Stimulated activated CD8-positive, alpha-beta memory T cell treated with anti-CD3 and anti-CD28 coated beads, Interleukin-15, amount 100 ng/mL, for 24 hours (primary cell): ENCODE results near the gene MRPL2.
"Not testable (repeated sequence)": the region's sequence is repeated elsewhere in the genome, so short reads cannot be mapped to it uniquely, and the experiment has no call there.

Experiments
- DNase-seq: peaks from one replicate; pipeline ENCODE4 v3.0.0-alpha.2; 2020; ENCODE audit warnings: low read depth

The MRPL2 gene

DNA sequence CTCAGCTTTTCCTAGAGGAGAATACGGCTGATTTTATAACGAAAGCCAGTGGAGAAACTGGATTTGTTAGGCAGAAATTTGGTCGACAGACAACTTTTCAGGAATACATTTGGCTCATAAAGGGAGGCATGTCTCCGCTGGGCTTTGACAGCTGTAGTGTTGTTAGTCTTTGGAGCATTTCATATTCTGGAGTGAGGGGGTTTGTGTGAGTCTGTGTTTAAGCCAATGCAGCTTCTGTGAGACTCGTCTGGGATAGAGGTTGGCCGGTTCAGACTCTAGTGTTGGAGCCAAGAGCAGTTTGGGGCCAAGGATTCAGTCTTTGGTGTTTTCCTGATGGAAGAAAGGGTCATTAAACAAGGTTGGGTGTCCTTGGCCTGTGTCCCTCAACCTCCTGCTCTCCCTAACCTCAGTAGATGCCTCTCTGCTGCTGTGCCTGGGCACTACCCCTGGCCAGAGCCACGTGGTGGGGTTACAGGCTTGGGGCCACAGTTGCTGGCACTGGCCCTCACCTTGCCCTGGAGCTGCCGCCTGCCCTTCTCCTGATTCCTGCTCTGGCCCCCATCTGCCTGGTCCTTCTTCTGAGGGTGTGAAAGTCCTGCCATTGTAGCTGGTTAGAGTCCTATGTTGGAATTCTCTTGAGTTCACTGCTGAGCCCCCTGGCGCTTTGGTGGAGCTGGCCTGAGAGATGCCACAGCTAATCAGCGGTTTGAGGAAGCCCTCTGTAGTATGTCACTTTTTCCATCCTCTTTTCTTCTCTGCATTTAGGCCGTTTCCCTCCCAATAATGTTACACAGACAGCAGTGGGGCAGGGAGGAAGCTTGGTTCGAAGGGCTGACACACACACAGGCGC, 23.8 kb upstream of the MRPL2 start:
- DNase-seq: no peak

DNA sequence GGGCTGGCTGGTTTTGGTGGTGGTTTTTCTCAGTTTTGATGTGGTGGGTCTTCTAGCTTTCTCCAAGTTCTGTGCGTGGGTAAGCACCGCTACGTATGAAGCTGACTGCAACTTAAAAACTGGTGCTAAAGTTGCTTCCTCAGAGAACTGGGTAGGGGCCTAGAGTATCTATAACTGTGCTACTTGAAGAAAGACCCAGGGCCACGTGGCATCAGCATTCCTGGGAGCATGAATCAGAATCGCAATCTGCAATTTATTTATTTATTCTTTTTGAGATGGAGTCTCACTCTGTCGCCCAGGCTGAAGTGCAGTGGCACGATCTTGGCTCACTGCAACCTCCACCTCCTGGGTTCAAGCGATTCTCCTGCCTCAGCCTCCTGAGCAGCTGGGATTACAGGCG, 22.7 kb upstream of the MRPL2 start:
- not testable (repeated sequence) for DNase-seq

DNA sequence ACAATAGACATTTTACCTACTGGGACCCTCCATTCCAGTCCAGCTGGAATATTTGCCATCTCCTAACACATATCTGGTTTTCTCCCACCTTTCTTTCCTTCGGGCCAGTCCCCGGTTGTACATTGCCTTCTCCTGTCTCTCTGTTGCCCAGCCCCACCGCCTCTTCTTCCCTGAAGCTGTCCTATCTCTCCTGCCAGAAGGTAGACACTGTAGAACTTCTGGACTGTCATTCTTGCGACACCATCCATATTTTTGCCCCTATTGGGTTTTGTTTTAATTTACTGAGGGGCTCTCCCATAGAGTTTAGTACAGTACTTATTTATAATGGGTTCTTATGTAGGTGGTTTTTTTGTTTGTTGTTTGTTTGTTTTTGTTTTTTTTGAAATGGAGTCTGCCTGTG, 21.8 kb upstream of the MRPL2 start:
- DNase-seq: no peak

DNA sequence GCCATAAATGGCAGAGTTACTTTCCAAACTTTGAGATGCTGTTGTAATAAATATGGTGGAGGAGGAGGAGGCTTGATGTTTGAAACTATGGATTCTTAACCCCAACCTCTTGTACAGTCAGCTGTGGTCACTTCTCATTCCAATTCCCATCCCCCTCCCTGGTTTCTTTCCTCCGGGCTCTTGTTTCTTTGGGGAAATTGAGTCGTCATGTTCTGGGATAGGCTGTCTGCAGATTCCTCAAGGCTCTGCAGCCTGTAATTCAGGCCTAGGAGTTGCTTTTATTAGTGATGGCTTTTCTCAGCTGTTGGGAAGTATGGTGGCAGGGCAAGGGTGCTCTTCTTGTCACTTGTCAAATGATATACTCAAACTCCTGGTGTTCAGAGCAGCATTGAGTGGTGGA, 19.5 kb upstream of the MRPL2 start:
- DNase-seq: no peak

DNA sequence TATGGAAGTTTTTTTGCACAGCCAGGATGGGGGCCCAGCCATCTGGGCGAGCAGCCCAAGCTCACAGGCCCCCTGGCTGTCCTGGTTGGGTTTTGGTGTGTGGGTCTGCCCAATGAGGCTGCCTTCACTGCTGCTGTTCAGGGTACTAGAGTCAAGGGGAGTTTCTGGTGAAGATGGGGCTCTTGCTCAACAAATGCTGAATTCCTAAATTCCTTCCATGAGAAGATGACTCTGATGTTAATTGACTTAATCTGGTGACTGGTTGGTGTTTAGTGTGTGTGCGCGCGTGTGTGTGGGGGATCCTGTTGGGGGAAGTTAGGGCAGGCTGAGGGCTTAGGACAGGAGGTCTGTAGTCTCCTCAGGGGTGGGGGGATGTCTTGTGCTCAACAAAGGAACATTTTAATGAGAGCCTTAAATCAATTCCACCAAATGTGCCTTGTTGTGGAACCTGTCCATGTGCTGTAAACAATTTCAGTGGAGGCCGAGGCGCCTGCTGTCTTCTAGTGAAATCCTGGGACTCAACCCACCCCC, 18.8 kb upstream of the MRPL2 start:
- no peak for DNase-seq

DNA sequence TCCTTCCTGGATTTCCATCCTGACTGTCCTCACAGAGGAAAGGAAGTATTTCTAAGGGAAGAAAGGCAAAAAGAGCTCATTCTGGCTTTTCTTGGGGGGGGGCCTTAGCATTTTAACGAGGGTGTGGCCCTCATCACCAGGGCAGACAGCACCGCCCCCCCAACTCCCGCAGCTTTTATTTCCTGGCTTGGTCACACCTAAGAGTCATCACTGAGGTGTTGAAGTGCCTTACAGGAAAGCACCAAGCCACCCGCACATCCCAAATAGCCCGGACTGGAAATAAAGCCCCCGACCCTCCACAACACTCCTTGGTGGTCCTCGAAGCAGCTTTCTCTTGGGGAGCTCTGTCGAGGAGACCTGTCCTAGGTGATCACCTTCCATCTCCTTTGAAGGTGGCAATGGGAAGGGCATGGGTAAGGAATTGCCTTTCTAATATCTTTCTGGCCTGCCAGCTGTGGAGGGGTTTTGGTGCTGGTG, 18.1 kb upstream of the MRPL2 start:
- DNase-seq: no peak

DNA sequence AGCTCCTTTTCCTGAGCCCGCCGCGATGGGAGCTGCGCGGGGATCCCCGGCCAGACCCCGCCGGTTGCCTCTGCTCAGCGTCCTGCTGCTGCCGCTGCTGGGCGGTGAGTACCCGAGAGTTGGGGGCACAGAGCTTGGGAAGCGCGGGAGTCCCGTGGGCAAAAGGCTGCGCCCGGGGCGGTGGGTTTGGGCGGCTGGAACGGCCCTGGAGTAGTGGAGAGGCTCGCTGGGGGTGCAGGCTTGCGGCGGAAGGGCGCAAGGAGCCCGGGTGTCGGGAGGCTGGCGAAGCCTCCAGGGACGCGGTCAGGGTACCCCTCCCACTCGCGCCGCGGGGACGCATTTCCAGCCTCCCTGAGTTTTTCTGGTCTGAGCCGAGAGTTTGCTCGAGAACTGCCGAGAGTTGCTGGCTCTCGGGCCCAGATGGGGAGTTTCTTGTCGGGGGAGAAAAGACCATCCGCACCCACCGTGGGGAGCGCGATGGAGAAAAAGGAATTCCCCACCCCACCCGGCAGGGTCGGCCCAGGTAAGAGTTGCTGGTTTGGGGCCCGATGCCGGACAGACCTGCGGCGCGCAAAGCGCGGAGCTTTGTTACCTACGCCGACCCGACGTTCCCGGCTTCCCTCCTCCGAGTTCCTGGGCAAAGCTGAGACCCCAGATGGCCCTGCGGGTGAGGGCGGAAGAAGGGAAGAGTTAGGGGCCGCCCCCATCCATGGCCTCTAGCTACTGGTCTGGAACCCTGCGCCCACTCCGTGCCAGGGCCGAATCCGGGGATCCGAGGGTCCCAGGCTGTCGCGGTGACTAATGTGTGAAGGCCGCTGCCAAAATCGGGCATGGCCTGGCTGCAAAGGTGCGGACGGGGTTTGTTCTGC, 17.5 kb upstream of the MRPL2 start:
- no peak for DNase-seq

DNA sequence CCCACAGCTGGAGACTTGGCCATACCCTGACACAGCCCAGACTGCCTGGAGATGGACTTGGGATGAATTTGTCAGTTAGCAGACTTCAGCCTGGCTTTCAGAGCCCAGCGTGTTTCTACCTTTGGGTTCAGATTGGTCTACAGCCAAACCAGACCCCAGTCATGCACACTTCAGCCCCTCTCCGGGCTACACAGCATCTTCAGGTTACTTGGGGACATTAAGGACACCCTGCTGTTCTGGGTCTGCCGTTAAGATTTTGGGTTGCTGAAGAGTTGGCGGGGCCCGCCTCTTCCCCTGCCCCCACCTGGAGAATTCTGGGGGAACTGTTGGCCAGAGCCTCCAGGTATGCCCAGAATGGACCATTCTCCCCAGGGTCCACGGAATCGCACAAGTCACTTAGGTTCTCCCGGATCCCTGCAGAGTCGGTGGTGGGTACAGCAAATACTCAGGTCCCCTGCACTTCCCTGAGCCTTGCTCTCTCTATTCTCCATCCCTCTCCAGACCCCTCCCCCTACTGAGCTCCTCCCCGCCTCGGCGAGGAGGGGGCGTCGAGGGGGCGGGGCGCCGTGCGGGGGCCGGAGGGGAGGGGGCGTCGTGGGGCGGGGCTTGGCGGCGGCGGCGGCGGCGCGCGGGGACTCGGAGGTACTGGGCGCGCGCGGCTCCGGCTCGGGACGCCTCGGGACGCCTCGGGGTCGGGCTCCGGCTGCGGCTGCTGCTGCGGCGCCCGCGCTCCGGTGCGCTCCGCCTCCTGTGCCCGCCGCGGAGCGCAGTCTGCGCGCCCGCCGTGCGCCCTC, 16.6 kb upstream of the MRPL2 start, which contains the start of gene PTK7:
Gene PTK7 (plus strand): TSS at position 645 of the 794 bp plus-strand sequence. CDS start 175 bp downstream, outside the sequence.
- DNase-seq: no peak

DNA sequence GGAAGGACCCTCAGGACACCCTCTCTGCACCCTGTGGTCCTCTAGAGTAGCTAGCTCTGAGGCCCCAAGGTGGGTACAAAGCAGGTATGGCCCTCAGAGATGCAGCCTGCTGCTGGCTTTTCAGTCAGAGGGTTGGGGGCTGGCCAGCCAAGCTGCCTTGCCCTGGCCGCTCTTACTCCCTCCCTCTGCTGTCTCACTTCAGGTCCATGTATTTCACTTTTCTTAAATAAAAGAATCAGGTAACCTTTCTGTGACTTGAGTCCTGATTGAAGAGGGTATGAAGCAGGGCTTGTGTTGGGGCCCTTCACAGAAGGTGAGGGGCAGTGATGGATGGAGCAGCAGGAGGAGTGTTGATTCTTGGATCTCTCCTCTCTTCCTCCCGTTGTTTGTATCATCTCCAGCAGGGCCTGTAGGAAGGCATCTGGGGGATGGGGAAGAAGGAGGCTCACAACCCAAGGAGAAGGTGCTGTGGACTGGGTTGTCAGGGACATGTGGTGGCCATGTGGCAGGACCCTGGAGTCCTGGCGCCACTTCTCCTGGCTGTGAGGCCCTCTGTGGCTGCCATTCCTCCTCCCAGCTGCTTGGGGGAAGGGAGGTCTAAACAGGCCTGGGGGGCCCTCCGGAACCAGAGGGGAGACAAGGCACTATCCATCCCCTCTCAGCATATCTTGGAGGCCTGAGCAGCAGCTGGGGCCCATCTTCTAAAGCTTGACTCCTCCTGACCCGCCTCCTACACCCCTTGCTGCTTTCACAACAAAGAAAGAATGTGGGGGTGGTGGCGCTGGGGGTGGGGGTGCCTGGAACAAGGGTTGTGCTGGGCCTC, 15.8 kb upstream of the MRPL2 start:
- DNase-seq: no peak

DNA sequence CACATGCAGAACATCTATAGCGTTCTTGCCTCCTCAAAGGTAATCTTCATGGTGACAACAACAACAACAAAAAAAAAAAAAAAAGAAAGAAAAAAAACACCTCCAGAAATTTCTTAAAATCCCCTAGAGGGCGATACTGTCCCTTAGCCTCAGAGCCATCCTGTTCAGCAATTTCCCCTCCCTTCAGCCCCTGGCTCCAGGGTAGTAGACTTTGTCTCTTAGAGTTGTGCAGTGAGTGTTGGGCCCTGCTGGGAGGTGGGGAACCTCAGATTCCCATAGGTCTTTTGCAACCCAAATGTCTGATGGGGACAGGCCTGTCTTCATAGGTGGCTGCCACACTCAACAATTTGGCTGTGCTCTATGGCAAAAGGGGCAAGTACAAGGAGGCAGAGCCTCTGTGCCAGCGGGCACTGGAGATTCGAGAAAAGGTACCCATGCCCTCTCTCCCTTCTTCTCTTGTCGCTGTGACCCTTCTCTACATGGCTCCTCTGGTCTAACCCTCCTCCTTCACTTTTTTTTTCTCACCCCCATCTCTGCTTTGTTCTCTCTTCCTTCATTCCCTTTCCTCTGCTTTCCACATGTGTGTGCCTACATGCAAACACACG, 10.9 kb upstream of the MRPL2 start:
- DNase-seq: no peak

DNA sequence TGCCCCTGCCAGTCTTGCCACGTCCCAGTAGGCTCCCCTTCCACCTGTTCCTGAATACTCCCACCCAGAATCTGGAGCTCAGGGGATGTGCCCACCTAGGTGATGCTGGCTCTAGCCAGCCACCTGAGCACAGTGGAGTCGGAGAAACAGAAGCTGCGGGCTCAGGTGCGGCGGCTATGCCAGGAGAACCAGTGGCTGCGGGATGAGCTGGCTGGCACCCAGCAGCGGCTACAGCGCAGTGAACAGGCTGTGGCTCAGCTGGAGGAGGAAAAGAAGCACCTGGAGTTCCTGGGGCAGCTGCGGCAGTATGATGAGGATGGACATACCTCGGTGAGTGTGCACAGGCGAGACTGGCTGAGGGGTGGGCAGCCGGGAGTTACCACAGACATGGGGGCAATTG, 3.6 kb upstream of the MRPL2 start:
- DNase-seq: no peak

DNA sequence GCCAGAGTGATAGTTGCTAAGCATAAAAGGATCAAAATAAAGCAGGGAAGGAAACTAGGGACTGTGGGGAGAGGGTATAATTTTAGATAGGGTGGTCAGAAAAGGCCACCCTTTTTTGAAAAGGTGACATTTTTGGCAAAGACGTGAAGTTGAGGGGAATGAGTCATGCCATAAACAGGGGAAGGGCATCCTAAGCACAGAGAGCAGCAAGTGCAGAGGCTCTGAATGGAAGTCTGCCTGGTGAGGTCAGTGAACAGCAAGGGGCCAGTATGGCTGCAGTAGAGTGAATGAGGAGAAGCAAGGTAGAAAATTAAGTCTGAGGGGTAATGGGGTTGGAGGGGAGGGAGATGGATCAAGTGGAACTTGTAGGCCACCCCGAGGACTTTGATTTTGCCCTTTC, 2.6 kb upstream of the MRPL2 start:
- no peak for DNase-seq

DNA sequence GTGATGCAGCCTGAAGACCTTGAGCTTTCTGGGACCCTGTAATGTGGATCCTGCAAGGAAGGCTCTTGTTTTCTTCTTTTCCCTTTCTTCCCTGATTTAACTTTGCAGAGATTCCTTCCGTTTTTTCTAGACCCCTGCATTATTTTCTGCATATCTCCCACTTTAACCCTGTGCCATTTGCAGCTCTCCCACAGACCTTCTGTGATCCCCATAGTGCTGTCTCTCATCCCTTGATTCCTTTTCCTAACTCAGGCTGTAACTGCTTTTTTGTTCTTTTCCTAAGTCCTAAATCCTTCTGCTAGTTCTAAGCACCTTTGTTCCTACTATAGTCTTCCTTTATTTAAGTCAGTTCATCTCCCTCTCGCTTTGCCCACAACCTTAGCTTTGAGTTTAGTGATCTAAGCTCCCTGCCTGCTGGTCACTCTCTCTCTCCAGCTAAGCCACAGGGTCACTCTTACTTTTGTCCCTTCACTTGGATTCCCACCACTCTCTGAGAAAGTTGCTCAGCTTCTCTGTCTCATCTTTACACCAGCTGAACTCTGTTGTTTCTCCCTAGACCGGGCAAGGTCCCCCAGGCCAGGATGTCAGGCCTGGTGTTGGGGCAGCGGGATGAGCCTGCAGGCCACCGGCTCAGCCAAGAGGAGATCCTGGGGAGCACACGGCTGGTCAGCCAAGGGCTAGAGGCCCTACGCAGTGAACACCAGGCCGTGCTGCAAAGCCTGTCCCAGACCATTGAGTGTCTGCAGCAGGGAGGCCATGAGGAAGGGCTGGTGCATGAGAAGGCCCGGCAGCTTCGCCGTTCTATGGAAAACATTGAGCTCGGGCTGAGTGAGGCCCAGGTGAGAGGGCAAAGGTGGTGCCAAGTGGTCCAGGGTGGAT, 1.8 kb upstream of the MRPL2 start:
- no peak for DNase-seq

DNA sequence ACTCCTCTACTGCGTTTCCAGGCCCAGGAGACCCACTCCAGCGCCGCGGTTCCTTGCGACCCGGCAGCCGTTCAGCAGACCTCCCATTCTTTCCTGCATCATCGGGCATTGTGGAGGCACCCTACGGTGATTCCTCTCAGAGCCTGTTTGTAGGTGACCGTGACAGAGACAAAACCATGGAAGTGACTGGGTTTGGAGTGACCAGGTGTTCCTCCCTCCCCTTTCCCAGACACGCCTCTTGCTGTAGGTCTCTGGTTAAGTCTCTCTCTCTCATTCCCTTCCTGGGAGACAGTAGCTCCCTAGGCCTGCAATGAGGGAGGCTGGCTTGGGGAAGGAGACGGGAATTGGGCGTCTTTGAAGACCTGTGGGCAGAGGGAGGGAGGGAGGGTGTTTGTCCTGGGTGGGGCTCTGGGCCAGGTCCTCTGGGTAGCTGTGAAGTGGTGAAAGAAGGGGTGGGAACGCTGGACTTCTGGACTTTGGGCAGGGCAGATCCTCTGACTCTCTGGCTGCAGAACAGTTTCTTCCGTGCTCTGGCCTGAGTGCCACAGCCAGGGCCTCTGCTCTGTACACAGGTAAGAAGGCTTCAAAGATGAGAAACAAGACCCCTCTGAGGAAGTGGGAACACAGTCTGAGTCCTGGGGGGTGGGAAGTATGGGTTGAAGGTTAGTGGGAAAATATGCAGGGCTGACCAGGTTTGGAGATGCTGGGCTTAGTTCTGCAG, 960 bp upstream of the MRPL2 start:
- DNase-seq: no peak

DNA sequence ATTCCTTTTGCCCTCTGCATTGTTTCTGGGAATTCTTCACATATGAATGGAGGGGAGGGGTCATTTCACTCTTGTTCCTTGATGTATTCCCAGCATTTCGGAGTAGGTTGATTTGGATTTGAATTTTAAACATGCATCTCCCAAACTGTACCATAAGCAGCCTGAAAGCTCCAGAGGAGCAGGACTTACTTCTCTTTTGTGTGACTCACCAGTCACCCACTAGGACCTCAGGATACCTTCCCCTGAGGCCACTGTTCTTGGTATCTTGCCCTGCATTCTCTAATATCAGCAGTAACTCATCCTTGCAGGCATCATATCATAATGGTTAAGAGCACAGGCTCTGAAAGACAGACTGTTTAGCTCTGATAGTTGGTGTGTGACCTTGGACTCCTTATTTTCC, 703 bp downstream of the MRPL2 start:
- DNase-seq: no peak

DNA sequence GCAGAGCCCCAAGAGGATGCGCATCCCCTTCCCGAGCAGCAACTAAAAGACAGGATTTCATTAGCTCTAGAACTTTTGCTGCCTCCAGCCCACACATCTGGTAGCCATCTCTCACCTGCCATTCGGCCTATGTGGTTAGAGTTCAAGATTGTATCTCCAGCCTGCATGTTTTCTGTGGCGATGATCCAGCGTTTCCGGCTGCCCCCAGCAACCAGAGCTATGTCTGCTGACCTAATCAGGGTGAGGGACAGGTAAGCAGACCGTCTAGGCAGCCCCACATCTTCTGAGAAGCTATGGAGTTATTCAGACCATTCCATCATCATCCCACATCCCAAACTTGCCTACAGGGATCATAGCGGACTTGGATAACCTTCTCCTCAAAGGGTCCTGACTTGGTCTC, 3.3 kb downstream of the MRPL2 start:
- no peak for DNase-seq

DNA sequence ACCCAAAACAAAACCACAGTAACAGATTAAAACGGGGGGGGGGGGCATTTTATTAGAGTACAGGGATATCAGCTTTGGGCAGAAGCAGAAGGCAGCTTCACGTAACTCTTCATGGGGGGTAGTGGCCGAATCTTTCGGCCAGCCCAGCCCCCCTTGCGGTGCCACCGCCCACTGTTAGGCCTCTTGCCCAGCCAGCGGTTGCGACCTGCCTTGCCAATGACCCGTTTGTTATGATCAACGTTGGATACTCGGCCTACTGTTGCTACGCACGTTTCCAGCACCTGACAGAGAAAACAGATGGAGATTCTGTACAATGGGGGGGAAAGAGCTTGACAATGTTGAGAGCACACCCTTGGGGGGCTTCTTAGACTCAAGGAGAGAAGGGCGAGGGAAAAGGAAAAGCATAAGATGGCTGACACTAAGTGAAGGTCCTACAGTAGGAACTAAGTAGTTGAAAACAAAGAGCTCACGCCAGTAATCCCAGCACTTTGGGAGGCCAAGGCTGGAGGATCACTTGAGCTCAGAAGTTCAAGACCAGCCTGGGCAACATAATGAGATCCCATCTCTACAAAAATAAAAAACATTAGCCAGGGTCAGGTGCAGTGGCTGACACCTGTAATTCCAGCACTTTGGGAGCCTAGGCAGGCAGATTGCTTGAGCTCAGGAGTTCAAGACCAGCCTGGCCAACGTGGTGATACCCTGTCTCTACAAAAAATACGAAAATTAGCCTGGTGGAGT, 4.9 kb downstream of the MRPL2 start:
- no peak for DNase-seq

DNA sequence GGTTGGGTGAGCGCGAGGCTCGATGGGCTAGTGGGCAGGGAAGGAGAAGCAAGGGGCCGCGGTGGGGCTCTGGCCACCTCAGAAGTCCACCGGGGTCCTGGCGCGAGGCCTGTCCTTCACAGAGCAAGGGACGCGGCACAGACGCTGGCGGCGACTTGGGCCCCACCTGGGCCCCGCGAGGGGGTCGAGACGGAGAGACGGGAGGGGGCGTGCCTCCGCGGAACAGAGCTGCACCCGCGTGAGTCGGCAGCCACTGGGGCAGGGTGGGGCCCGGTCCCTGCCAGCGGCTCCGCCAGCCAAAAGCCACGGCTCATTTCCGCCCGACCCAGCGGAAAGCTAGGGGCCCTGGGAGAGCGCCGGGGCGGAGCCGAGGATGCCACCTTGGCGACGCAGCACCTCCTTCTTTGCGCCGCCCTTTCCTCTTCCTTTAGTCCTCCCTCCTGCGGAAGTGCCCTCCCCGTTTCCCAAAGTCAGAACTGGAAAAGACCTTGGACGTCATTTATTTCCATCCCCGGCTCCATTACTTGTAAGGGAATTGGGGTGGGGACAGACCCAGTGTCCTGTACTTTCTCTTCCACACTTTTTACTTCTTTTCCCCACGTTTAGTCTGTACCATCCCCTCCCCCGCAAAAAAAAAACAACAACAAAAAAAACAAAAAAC, 5.6 kb downstream of the MRPL2 start, which contains the start of gene CUL7:
Gene CUL7 (minus strand): TSS at position 307 of the 661 bp plus-strand sequence. CDS start 1,063 bp downstream, outside the sequence.
- peak; percentile 79 for DNase-seq
